SK-N-SH (cell line): Measurements from ENCODE around the gene CCR3. TPM values are rescaled to one million over a fixed set of nuclear protein-coding genes. Genes with fewer than 3 reads are reported as not detected.

ENCODE experiments used
- CTCF ChIA-PET: fragments of 300-600, 350-600 bp; formaldehyde crosslinking; extraction: SDS; loops from one replicate; lab custom pipeline; 2021; lab: Yijun Ruan, JAX
- POLR2A ChIA-PET: fragments of 350-600 bp; sonication (Branson Sonifier 250); formaldehyde crosslinking; extraction: SDS; loops from one replicate; lab custom pipeline; 2020; ENCODE audit warnings: antibody characterized with exemption, inconsistent platforms; lab: Yijun Ruan, JAX
- DNase-seq: peaks from one replicate; pipeline ENCODE4 v3.0.0; 2012
- H2AFZ ChIP-seq: fragments of 200-600 bp; sonication (generic); 2 replicates; pipeline ENCODE4 v1.8.1; 2016; ENCODE audit warnings: antibody characterized with exemption, mild to moderate bottlenecking, low read depth
- H3F3A ChIP-seq: fragments of 200-600 bp; sonication (generic); replicated peaks from 2 replicates; pipeline ENCODE3; 2016; ENCODE audit warnings: antibody characterized with exemption, mild to moderate bottlenecking; ENCODE audit not compliant: insufficient read depth
- H3K27ac ChIP-seq, 2 experiments: fragments of 200-500 bp in 1 of 2; fragments of 200-600 bp in 1 of 2; sonication (Bioruptor generic) in 1 of 2; sonication (generic), shearing (Covaris generic) in 1 of 2; 2 replicates each; pipeline versions ENCODE4 v1.5.1 to v1.6.1; 2014 to 2016; ENCODE audit warnings: low read depth in 2 of 2, inconsistent platforms in 1 of 2, low read length in 1 of 2, mild to moderate bottlenecking in 1 of 2, mixed read lengths in 1 of 2
- H3K27me3 ChIP-seq: fragments of 200-600 bp; sonication (generic), shearing (Covaris generic); 2 replicates; pipeline ENCODE4 v1.6.1; 2016; ENCODE audit warnings: mixed run types; ENCODE audit not compliant: insufficient read depth
- H3K36me3 ChIP-seq, 2 experiments: fragments of 200-500 bp in 1 of 2; fragments of 200-600 bp in 1 of 2; sonication (Bioruptor generic) in 1 of 2; sonication (generic) in 1 of 2; replicated peaks in 1 of 2; 2 replicates each; pipeline versions ENCODE3 to v1.5.1; 2014 to 2016; ENCODE audit warnings: low read length in 1 of 2, mild to moderate bottlenecking in 1 of 2; ENCODE audit not compliant: insufficient read depth in 2 of 2, control insufficient read depth in 1 of 2
- H3K4me1 ChIP-seq, 2 experiments: fragments of 200-500 bp in 1 of 2; fragments of 200-600 bp in 1 of 2; sonication (Bioruptor generic) in 1 of 2; sonication (generic), shearing (Covaris generic) in 1 of 2; 2 replicates each; pipeline versions ENCODE4 v1.5.1 to v1.6.1; 2014 to 2016; ENCODE audit warnings: low read depth in 1 of 2, low read length in 1 of 2, mixed run types in 1 of 2; ENCODE audit not compliant: insufficient read depth in 2 of 2, control insufficient read depth in 1 of 2
- H3K4me2 ChIP-seq: fragments of 200-600 bp; sonication (generic), shearing (Covaris generic); 2 replicates; pipeline ENCODE4 v1.6.1; 2017; ENCODE audit warnings: mixed run types
- H3K4me3 ChIP-seq, 2 experiments: fragments of 200-500 bp in 1 of 2; fragments of 200-600 bp in 1 of 2; sonication (Bioruptor generic) in 1 of 2; sonication (generic), shearing (Covaris generic) in 1 of 2; 2 replicates each; pipeline versions ENCODE4 v1.5.1 to v1.8.1; 2014 to 2016; ENCODE audit warnings: low read depth in 2 of 2, inconsistent platforms in 1 of 2, low read length in 1 of 2, mild to moderate bottlenecking in 1 of 2, mixed read lengths in 1 of 2, moderate library complexity in 1 of 2
- H3K79me2 ChIP-seq: fragments of 200-600 bp; sonication (generic); 2 replicates; pipeline ENCODE4 v1.8.1; 2017; ENCODE audit warnings: mild to moderate bottlenecking; ENCODE audit not compliant: insufficient read depth
- H3K9ac ChIP-seq: fragments of 200-600 bp; sonication (generic); 2 replicates; pipeline ENCODE4 v1.6.1; 2017; ENCODE audit warnings: mixed run types
- H3K9me2 ChIP-seq: fragments of 200-600 bp; sonication (generic); 2 replicates; pipeline ENCODE4 v1.6.1; 2017; ENCODE audit warnings: mixed run types
- H3K9me3 ChIP-seq: fragments of 200-600 bp; sonication (generic); 2 replicates; pipeline ENCODE4 v1.6.1; 2017; ENCODE audit warnings: mixed run types, mild to moderate bottlenecking, moderate library complexity
- H4K20me1 ChIP-seq: fragments of 200-600 bp; sonication (generic); 2 replicates; pipeline ENCODE4 v1.6.1; 2017; ENCODE audit warnings: mild to moderate bottlenecking, mixed run types; ENCODE audit not compliant: insufficient read depth
- FOSL2 ChIP-seq: IDR thresholded peaks from 2 replicates; pipeline ENCODE4 v1.4.0; 2012; ENCODE audit warnings: low read depth, mild to moderate bottlenecking, moderate library complexity, borderline replicate concordance
- FOXJ3 ChIP-seq: sonication (generic); formaldehyde crosslinking; IDR thresholded peaks from 2 replicates; pipeline ENCODE4 v1.5.1; 2020; ENCODE audit warnings: mild to moderate bottlenecking, missing genetic modification reagents
- GABPA ChIP-seq: IDR thresholded peaks from 2 replicates; pipeline ENCODE4 v1.4.0; 2012; ENCODE audit warnings: low read depth, mild to moderate bottlenecking
- MEF2A ChIP-seq: IDR thresholded peaks from 2 replicates; pipeline ENCODE4 v1.4.0; 2012; ENCODE audit warnings: low read depth, borderline replicate concordance
- NFIC ChIP-seq: IDR thresholded peaks from 2 replicates; pipeline ENCODE4 v1.4.0; 2012; ENCODE audit warnings: borderline replicate concordance
- PBX3 ChIP-seq: IDR thresholded peaks from 2 replicates; pipeline ENCODE4; 2012
- REST ChIP-seq: IDR thresholded peaks from 2 replicates; pipeline ENCODE4 v1.6.1; 2012; ENCODE audit warnings: mild to moderate bottlenecking, low read depth, low read length, moderate library complexity
- WGBS: methylation state at CpG from one replicate; pipeline ENCODE4 v1.1.6; 2017; ENCODE audit warnings: low lambda C conversion rate; 5-methylcytosine and 5-hydroxymethylcytosine counted together
- polyA plus RNA-seq, 3 experiments: library from polyadenylated mRNA; depleted of rRNA; stranded (reverse); fragments of >200 nt; gene quantifications; 2 replicates each; pipeline ENCODE4 v1.2.3, GENCODE V29; 2012
- TF ChIP-seq, protein P1 (sequence below): IDR thresholded peaks from 2 replicates; pipeline ENCODE4 v1.4.0; 2012; ENCODE audit warnings: low read depth, borderline replicate concordance

Gene CCR3
- polyA plus RNA-seq, 1 of the 3 experiments (the other 2 are of a cell fraction): not detected

GRCh38 chr3:46291046-46291445 is 48.8 kb downstream of the CCR3 start:
- H3K4me1 ChIP-seq: no peaks in the 10 kb centered on the region
- no peak overlapping the region for H3K9ac ChIP-seq
- H3K9me3 ChIP-seq: no peaks in the 10 kb centered on the region
- no peak overlapping the region for H3K27ac ChIP-seq
- DNase-seq: no peak
- WGBS: 2% methylated on average over 2 of the region's 2 CpGs
- no peaks in the 10 kb centered on the region for H3F3A ChIP-seq
- no peaks in the 10 kb centered on the region for H4K20me1 ChIP-seq
- H3K79me2 ChIP-seq: no peaks in the 10 kb centered on the region
- POLR2A ChIA-PET: no interaction called here
- no peaks in the 10 kb centered on the region for H3K9me2 ChIP-seq
- H3K36me3 ChIP-seq: no peaks in the 10 kb centered on the region
- H3K4me2 ChIP-seq: no peak overlapping the region
- H3K27me3 ChIP-seq: peaks cover 8% of the 10 kb centered on the region; the same call in 1 of the 2 replicates
- no peak overlapping the region for H3K4me3 ChIP-seq
- TF ChIP-seq, protein P1, sequence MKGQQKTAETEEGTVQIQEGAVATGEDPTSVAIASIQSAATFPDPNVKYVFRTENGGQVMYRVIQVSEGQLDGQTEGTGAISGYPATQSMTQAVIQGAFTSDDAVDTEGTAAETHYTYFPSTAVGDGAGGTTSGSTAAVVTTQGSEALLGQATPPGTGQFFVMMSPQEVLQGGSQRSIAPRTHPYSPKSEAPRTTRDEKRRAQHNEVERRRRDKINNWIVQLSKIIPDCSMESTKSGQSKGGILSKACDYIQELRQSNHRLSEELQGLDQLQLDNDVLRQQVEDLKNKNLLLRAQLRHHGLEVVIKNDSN: no peak
- no peak for TF ChIP-seq MEF2A
- no peak for TF ChIP-seq GABPA
- CTCF ChIA-PET: interaction anchor here (0.6 kb wide), 1 partner anchor 470 kb away, joined by 3 read pairs; no protein-coding TSS in a partner anchor
- H2AFZ ChIP-seq: no peak overlapping the region

DNA sequence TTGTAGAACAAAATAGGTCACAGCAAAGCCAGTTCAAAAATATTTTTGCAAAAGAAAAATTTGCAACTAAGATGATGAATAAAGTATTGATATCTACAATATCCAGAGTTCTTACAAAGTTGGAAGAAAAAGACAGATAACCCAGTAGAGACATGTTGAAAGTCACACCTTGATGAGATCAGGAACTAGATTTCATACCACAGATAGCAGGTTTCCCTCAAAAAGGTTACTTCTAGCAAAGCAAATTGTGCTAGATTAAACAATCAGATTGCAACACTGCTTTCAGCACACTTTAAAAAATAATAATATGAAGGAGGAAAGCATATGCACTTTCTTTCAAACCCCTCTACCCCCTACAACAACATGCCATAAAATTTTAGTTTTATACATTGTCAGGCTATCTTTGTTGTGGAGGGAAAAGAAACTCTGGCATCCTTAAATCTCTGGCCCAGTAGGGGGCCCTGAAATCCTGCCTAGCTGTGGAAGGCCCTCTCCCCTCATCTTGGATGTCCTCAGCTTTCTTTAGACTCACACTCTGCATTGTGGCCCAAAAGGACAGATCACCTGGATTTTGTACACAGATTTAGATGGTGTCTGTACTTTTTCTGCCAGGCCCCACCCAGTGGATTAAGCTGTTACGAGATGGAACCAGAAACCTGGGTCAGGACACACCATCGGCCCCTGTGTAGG is 50.9 kb downstream of the CCR3 start:
- H3K9me3 ChIP-seq: no peaks in the 10 kb centered on the region
- CTCF ChIA-PET: no interaction called here
- no peak for DNase-seq
- H3K9me2 ChIP-seq: no peaks in the 10 kb centered on the region
- 0% methylated on average over 2 of the region's 2 CpGs for WGBS
- no peaks in the 10 kb centered on the region for H3K4me1 ChIP-seq
- H3K4me2 ChIP-seq: no peak overlapping the region
- no peak overlapping the region for H2AFZ ChIP-seq
- H3K36me3 ChIP-seq: no peaks in the 10 kb centered on the region
- H4K20me1 ChIP-seq: no peaks in the 10 kb centered on the region
- H3K27me3 ChIP-seq: peaks cover 8% of the 10 kb centered on the region; the same call in 1 of the 2 replicates
- no peak overlapping the region for H3K27ac ChIP-seq
- H3K4me3 ChIP-seq: no peak overlapping the region
- POLR2A ChIA-PET: no interaction called here
- no peak for TF ChIP-seq FOXJ3
- TF ChIP-seq PBX3: no peak
- TF ChIP-seq GABPA: no peak
- TF ChIP-seq NFIC: no peak
- TF ChIP-seq FOSL2: no peak
- no peak for TF ChIP-seq REST
- no peak overlapping the region for H3K9ac ChIP-seq
- no peaks in the 10 kb centered on the region for H3F3A ChIP-seq
- no peaks in the 10 kb centered on the region for H3K79me2 ChIP-seq
